K562 (cell line): ENCODE data around the gene CCDC28B. TPM values are rescaled to one million over a fixed set of nuclear protein-coding genes. Genes with fewer than 3 reads are reported as not detected.
A peak's percentile ranks its signal among the peaks of the same experiment; 100 is the strongest.

ENCODE experiments used
- BMI1 ChIP-seq: fragments of 150-350 bp; IDR thresholded peaks from 2 replicates; pipeline ENCODE4 v1.6.1; 2014; ENCODE audit warnings: low read length
- BRD9 ChIP-seq: fragments of 450-650 bp; IDR thresholded peaks from 2 replicates; pipeline ENCODE4 v1.6.1; 2018; ENCODE audit warnings: low read depth; ENCODE audit not compliant: partially characterized antibody
- E2F3 ChIP-seq: fragments of 250-450 bp; sonication (Bioruptor Pico); IDR thresholded peaks from 2 replicates; pipeline ENCODE4 v1.4.0; 2020; ENCODE audit warnings: mild to moderate bottlenecking
- EP300 ChIP-seq: IDR thresholded peaks from 2 replicates; pipeline ENCODE4 v1.6.1; 2012; ENCODE audit warnings: low read length, improper control_type of control experiment
- FIP1L1 ChIP-seq: fragments of 200-400 bp; formaldehyde crosslinking; IDR thresholded peaks from 2 replicates; pipeline ENCODE4 v1.6.1; 2018; ENCODE audit warnings: mild to moderate bottlenecking, low read depth, low read length; ENCODE audit not compliant: poor library complexity, severe bottlenecking
- FOXP4 ChIP-seq: sonication (generic); formaldehyde crosslinking; IDR thresholded peaks from 2 replicates; pipeline ENCODE4 v1.8.0; 2022; ENCODE audit warnings: mild to moderate bottlenecking, missing genetic modification reagents, borderline replicate concordance
- HES1 ChIP-seq: fragments of 450-650 bp; IDR thresholded peaks from 2 replicates; pipeline ENCODE4 v1.6.1; 2016; ENCODE audit warnings: low read depth, mild to moderate bottlenecking, moderate library complexity
- HIVEP1 ChIP-seq: fragments of 250-450 bp; sonication (Bioruptor Pico); IDR thresholded peaks from 2 replicates; pipeline ENCODE4 v1.4.0; 2020; ENCODE audit warnings: mild to moderate bottlenecking
- HNRNPH1 ChIP-seq: fragments of 200-400 bp; formaldehyde crosslinking; optimal IDR thresholded peaks from 2 replicates; pipeline ENCODE3; 2017; ENCODE audit warnings: low read depth, mild to moderate bottlenecking, low read length, moderate library complexity
- MCM5 ChIP-seq: fragments of 450-650 bp; IDR thresholded peaks from 2 replicates; pipeline ENCODE4 v1.6.1; 2016; ENCODE audit warnings: low read depth
- MNT ChIP-seq, 2 experiments: fragments of 450-650 bp; conservative IDR thresholded peaks; 2 replicates each; pipeline ENCODE4 v1.6.1; 2017; ENCODE audit warnings: mild to moderate bottlenecking in 2 of 2, moderate library complexity in 2 of 2
- POLR2H ChIP-seq: IDR thresholded peaks from 2 replicates; pipeline ENCODE4 v1.6.1; 2016; ENCODE audit warnings: missing genetic modification characterization, low read depth, mild to moderate bottlenecking, control low read depth, missing compliant biosample characterization, moderate library complexity
- SMAD4 ChIP-seq: fragments of 250-450 bp; sonication (Bioruptor Pico); conservative IDR thresholded peaks from 2 replicates; pipeline ENCODE4 v1.8.0; 2021; ENCODE audit warnings: inconsistent platforms, mild to moderate bottlenecking, moderate library complexity
- SREBF2 ChIP-seq: sonication (generic); formaldehyde crosslinking; IDR thresholded peaks from 2 replicates; pipeline ENCODE4 v1.4.0; 2020; ENCODE audit warnings: mild to moderate bottlenecking, missing genetic modification reagents
- TFAM ChIP-seq: fragments of 250-450 bp; sonication (Bioruptor Pico); conservative IDR thresholded peaks from 2 replicates; pipeline ENCODE4 v1.5.0; 2021; ENCODE audit warnings: mild to moderate bottlenecking, moderate library complexity
- ZBTB11 ChIP-seq, 3 experiments: fragments of 200-800 bp in 1 of 3; fragments of 250-450 bp in 1 of 3; fragments of 450-650 bp in 1 of 3; sonication (Bioruptor Pico) in 1 of 3; sonication (Bioruptor generic) in 1 of 3; formaldehyde crosslinking in 1 of 3; IDR thresholded peaks; 2 replicates each; pipeline versions ENCODE4 v1.6.1 to v1.8.0; 2016 to 2022; ENCODE audit warnings: mild to moderate bottlenecking in 2 of 3, missing genetic modification characterization in 2 of 3, missing compliant biosample characterization in 1 of 3, moderate library complexity in 1 of 3
- ZNF140 ChIP-seq: fragments of 250-450 bp; sonication (Bioruptor Pico); IDR thresholded peaks from 2 replicates; pipeline ENCODE4 v1.8.0; 2021; ENCODE audit warnings: moderate library complexity, mild to moderate bottlenecking, inconsistent platforms
- ZNF263 ChIP-seq: sonication (generic); formaldehyde crosslinking; IDR thresholded peaks from 2 replicates; pipeline ENCODE4 v1.8.0; 2022; ENCODE audit warnings: mild to moderate bottlenecking, missing genetic modification reagents, borderline replicate concordance
- ZNF79 ChIP-seq: fragments of 250-450 bp; sonication (Bioruptor Pico); IDR thresholded peaks from 2 replicates; pipeline ENCODE4 v1.4.0; 2020; ENCODE audit warnings: low read depth, mild to moderate bottlenecking, moderate library complexity
- ZSCAN29 ChIP-seq: fragments of 450-650 bp; IDR thresholded peaks from 2 replicates; pipeline ENCODE4 v1.6.1; 2017
- polyA plus RNA-seq, 8 experiments: library from polyadenylated mRNA; depleted of rRNA in 4 of 8; stranded (reverse) in 5 of 8; unstranded in 3 of 8; fragments of >200 nt; fragmentation: Nextera tagmentation in 2 of 8; fragmentation: Illumina TruSeq in 1 of 8; extraction: Ambion mirVana in 2 of 8; extraction: Trizol in 1 of 8; gene quantifications; 2 replicates each; pipeline versions ENCODE4 v1.2.1 to v1.2.3, GENCODE V29; 2011 to 2014; ENCODE audit warnings: inconsistent platforms in 1 of 8, missing spikeins in 1 of 8
- total RNA-seq, 7 experiments: library from RNA; depleted of rRNA in 6 of 7; stranded (reverse); fragments of >200 nt in 6 of 7; fragmentation: Illumina TruSeq in 2 of 7; extraction: Trizol in 2 of 7; gene quantifications; 2 replicates each; pipeline versions ENCODE4 v1.2.1 to v1.2.3, GENCODE V29; 2011 to 2021; ENCODE audit warnings: low replicate concordance in 1 of 7

Gene CCDC28B
- total and polyA plus RNA-seq, 9 of the 15 experiments (the other 6 are each of a cell fraction or from before 2014, with no cell fraction given) = 5.7 to 54.5 (median 31.7) TPM

GRCh38 chr1:32220746-32221580 lies 20.6 kb downstream of the CCDC28B start (continued):
- TF ChIP-seq ZNF79 (CRISPR knock-in tag) = no peak
- no peak for TF ChIP-seq TFAM (CRISPR knock-in tag)
- TF ChIP-seq BRD9 = peak; percentile 28
- no peak for TF ChIP-seq FOXP4 (CRISPR knock-in tag)
- TF ChIP-seq ZNF263 (CRISPR knock-in tag) = peak; percentile 91
- no peak for TF ChIP-seq E2F3 (CRISPR knock-in tag)
- TF ChIP-seq SREBF2 (CRISPR knock-in tag) = no peak
- TF ChIP-seq HNRNPH1 = no peak
- TF ChIP-seq EP300 = no peak
- no peak for TF ChIP-seq BMI1
- TF ChIP-seq HES1 = no peak
- TF ChIP-seq ZNF140 (CRISPR knock-in tag) = no peak
- no peak for TF ChIP-seq ZBTB11 (CRISPR knock-in tag; IDR thresholded peaks at IDR 0.05)
- no peak for TF ChIP-seq ZSCAN29
- no peak for TF ChIP-seq HIVEP1 (CRISPR knock-in tag)
- no peak for TF ChIP-seq MCM5
- TF ChIP-seq FIP1L1 = no peak
- TF ChIP-seq MNT (conservative IDR thresholded peaks at IDR 0.05) = no peak
- TF ChIP-seq SMAD4 (CRISPR knock-in tag) = peak; percentile 50; the same call in 1 of the 2 replicates
- TF ChIP-seq POLR2H = no peak
